ENCODE measurements around the gene PRSS21.

Gene PRSS21

GRCh38 chr16:2777903-2778629 is 39.0 kb upstream of the PRSS21 start:
- Histone ChIP-seq H3K4me3 (peak overlapping the region; percentile 97), H3K9me3 (ENCODE audit: low read depth, low read length) (no peaks in the 10 kb centered on the region), H3K9ac (ENCODE audit: insufficient read length) (peak overlapping the region; percentile 100), H3K36me3 (ENCODE audit: insufficient read depth, low read length) (peaks cover 7% of the 10 kb centered on the region; the same call in 1 of the 2 replicates), H3K27ac (peak overlapping the region; percentile 96)
- TF ChIP-seq FOXP2 (optimal IDR thresholded peaks at IDR 0.05; ENCODE audit: control extremely low read depth, extremely low read length, insufficient read depth) (no peak), EZH2 (IDR thresholded peaks at IDR 0.05) (no peak), POLR2AphosphoS5 (IDR thresholded peaks at IDR 0.05; ENCODE audit: borderline replicate concordance, low read depth, low read length) (no peak; the same call in 1 of the 2 replicates)
- DNase-seq (ENCODE audit: low read depth, low spot score) = no peak

DNA sequence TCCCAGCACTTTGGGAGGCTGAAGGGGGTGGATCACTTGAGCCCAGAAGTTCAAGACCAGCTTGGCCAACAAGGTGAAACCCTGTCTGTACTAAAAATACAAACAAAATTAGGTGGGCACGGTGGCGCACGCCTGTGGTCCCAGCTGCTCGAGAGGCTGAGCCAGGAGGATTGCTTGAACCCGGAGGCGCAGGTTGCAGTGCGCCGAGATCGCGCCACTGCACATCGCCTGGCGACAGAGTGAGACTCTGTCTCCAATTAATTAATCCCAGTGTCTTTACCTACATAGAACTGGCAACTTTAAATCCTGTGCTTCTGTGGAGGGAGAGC is 38.4 kb upstream of the PRSS21 start:
- no peak for TF ChIP-seq FOXP2 (optimal IDR thresholded peaks at IDR 0.05; ENCODE audit: control extremely low read depth, extremely low read length, insufficient read depth)
- no peak for TF ChIP-seq POLR2AphosphoS5 (IDR thresholded peaks at IDR 0.05; ENCODE audit: borderline replicate concordance, low read depth, low read length)
- TF ChIP-seq EZH2 (IDR thresholded peaks at IDR 0.05) = no peak
- H3K9me3 ChIP-seq (ENCODE audit: low read depth, low read length) = no peaks in the 10 kb centered on the region
- H3K27ac ChIP-seq = no peak overlapping the region
- DNase-seq (ENCODE audit: low read depth, low spot score) = no peak
- H3K4me3 ChIP-seq = peak overlapping the region; percentile 97
- no peak overlapping the region for H3K9ac ChIP-seq (ENCODE audit: insufficient read length)
- H3K36me3 ChIP-seq (ENCODE audit: insufficient read depth, low read length) = peaks cover 2% of the 10 kb centered on the region; the same call in 1 of the 2 replicates

- Histone ChIP-seq H3K36me3 (ENCODE audit: insufficient read depth, low read length) (no peaks in the 10 kb centered on the region; the same call in 1 of the 2 replicates), H3K4me3 (no peak overlapping the region), H3K9me3 (ENCODE audit: low read depth, low read length) (no peaks in the 10 kb centered on the region), H3K27ac (no peak overlapping the region), H3K9ac (ENCODE audit: insufficient read length) (no peak overlapping the region)
- TF ChIP-seq POLR2AphosphoS5 (IDR thresholded peaks at IDR 0.05; ENCODE audit: borderline replicate concordance, low read depth, low read length) (no peak; the same call in 1 of the 2 replicates), EZH2 (IDR thresholded peaks at IDR 0.05) (no peak), FOXP2 (optimal IDR thresholded peaks at IDR 0.05; ENCODE audit: control extremely low read depth, extremely low read length, insufficient read depth) (no peak)
- DNase-seq (ENCODE audit: low read depth, low spot score) = no peak
Measured at GRCh38 chr16:2779151-2779920, 37.7 kb upstream of the PRSS21 start.

DNA sequence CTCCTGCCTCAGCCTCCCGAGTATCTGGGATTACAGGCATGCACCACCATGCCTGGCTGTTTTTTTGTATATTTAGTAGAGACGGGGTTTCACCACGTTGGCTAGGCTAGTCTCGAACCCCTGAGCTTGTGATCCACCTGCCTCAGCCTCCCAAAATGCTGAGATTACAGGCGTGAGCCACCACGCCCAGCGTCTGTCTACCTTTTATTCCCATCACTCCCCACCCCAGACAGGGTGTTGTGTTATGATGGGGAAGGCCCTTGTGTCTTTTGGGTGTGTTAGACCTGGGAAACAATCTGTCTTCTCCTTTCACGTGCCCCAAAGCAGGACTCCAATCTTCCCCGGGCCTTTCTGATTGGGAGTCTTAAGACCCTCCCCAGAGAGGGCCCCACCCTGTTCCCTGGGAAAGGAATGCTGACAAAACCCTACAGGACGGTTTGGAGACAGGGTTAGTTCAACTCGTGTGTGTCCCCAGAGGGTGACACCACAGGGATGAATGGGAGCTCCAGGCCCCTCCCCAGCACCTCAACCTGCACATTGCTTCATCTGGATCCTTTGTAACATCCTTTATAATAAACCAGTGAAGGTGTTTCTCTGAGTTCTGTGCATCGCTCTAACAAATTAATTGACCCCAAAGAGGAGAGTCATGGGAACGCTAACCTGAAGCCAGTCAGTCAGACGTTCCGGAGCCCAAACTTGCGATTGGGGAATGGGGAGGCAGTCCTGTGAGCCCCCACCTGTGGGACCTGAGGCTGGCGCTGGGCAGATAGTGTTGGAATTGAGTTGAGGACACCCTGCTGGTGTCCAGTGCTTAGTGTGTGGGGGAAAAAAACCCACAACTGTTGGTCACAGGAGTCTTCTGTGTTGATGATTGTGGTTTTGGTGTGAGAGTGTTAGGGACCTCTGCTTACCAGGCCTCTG is 36.8 kb upstream of the PRSS21 start:
- DNase-seq (ENCODE audit: low read depth, low spot score) = no peak
- Histone ChIP-seq H3K9ac (ENCODE audit: insufficient read length) (no peak overlapping the region), H3K9me3 (ENCODE audit: low read depth, low read length) (no peaks in the 10 kb centered on the region), H3K4me3 (no peak overlapping the region), H3K27ac (no peak overlapping the region), H3K36me3 (ENCODE audit: insufficient read depth, low read length) (no peaks in the 10 kb centered on the region; the same call in 1 of the 2 replicates)
- TF ChIP-seq FOXP2 (optimal IDR thresholded peaks at IDR 0.05; ENCODE audit: control extremely low read depth, extremely low read length, insufficient read depth) = no peak
- TF ChIP-seq POLR2AphosphoS5 (IDR thresholded peaks at IDR 0.05; ENCODE audit: borderline replicate concordance, low read depth, low read length) = no peak
- TF ChIP-seq EZH2 (IDR thresholded peaks at IDR 0.05) = no peak

DNA sequence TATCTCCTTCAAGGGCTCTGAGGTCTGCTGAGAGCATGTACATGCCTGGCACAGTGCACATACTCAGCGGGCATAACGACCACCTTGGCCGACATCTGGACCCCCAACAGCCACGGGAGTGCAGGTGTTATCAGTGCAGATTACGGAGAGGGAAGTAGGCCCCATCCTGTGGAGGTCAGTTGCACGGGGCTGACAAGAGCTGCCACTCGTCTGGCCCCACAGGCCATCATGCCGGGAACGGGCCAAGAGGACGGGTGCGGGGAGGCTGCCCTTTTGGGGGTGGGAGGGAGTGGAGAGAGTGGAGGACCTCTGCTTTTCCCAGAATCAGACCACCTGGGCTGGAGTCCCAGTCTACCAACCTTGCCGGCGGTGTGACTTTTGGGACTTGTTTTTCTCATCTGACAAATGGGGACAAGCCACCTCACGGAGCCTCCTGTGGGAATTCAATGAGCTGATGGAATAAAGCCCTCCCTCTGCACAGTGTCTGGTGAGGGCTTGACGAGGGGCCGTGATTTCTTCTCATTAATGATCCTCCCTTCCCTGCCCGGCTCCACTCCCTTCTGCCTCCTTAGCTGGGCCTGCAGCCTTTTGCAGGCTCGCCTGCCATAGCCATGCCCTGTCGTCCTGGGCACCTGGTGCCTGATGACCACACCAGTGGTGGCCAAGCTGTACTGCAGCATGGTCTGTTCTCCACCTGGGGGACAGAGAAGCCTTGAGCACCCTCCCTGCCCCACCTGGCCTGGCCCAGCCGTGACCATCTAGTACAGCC is 34.3 kb upstream of the PRSS21 start:
- H3K36me3 ChIP-seq (ENCODE audit: insufficient read depth, low read length) = no peaks in the 10 kb centered on the region
- H3K9me3 ChIP-seq (ENCODE audit: low read depth, low read length) = no peaks in the 10 kb centered on the region
- H3K4me3 ChIP-seq = no peak overlapping the region
- DNase-seq (ENCODE audit: low read depth, low spot score) = no peak
- H3K9ac ChIP-seq (ENCODE audit: insufficient read length) = no peak overlapping the region
- H3K27ac ChIP-seq = no peak overlapping the region
- TF ChIP-seq POLR2AphosphoS5 (IDR thresholded peaks at IDR 0.05; ENCODE audit: borderline replicate concordance, low read depth, low read length) (no peak), EZH2 (IDR thresholded peaks at IDR 0.05) (no peak), FOXP2 (optimal IDR thresholded peaks at IDR 0.05; ENCODE audit: control extremely low read depth, extremely low read length, insufficient read depth) (no peak)

DNA sequence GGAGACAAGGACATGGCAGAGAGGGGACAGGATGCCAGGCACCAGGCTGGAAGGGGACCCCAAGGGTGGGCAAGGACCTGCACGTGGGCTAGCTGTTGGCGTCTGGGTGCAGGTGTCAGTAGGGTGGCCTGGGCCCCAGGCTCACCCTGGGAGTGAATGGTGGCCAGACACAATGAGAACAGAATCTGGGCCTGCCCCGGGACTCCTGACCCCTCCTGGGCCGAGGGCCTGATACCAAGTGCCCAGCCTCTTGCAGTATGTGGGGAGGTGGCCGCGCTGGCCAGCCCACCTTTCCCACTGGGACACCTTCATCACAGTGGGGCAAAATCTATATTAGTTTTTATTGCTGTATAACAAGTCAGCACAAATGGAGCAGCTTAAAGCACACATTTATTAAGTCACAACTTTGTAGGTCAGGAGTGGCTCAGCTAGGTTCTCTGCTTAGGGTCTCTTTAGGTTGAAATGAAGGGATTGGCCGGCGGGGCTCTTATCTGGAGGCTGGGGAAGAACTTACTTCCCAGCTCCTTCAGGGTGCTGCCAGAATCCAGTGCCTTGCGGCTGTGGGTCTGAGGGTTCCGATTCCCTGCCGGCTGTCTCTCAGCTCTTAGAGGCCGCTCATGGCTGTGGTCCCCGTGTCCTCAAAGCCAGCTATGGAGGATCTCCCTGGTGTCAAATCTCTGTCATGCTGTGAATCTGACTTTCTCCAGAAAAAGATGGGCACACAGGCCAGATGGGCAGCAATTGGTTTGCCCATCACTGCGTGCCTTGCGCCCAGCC is 33.3 kb upstream of the PRSS21 start:
- H3K9ac ChIP-seq (ENCODE audit: insufficient read length) = no peak overlapping the region
- H3K36me3 ChIP-seq (ENCODE audit: insufficient read depth, low read length) = no peaks in the 10 kb centered on the region
- no peak for TF ChIP-seq POLR2AphosphoS5 (IDR thresholded peaks at IDR 0.05; ENCODE audit: borderline replicate concordance, low read depth, low read length)
- TF ChIP-seq EZH2 (IDR thresholded peaks at IDR 0.05) = no peak
- no peak for TF ChIP-seq FOXP2 (optimal IDR thresholded peaks at IDR 0.05; ENCODE audit: control extremely low read depth, extremely low read length, insufficient read depth)
- H3K27ac ChIP-seq = no peak overlapping the region
- DNase-seq (ENCODE audit: low read depth, low spot score) = no peak
- no peak overlapping the region for H3K4me3 ChIP-seq
- no peaks in the 10 kb centered on the region for H3K9me3 ChIP-seq (ENCODE audit: low read depth, low read length)
